Pons (tissue), 1 donor: ENCODE results near the gene RPGR.

Experiments
- DNase-seq: peaks from one replicate; pipeline ENCODE4 v3.0.0-alpha.2; 2016; ENCODE audit warnings: low spot score

The RPGR gene

DNA sequence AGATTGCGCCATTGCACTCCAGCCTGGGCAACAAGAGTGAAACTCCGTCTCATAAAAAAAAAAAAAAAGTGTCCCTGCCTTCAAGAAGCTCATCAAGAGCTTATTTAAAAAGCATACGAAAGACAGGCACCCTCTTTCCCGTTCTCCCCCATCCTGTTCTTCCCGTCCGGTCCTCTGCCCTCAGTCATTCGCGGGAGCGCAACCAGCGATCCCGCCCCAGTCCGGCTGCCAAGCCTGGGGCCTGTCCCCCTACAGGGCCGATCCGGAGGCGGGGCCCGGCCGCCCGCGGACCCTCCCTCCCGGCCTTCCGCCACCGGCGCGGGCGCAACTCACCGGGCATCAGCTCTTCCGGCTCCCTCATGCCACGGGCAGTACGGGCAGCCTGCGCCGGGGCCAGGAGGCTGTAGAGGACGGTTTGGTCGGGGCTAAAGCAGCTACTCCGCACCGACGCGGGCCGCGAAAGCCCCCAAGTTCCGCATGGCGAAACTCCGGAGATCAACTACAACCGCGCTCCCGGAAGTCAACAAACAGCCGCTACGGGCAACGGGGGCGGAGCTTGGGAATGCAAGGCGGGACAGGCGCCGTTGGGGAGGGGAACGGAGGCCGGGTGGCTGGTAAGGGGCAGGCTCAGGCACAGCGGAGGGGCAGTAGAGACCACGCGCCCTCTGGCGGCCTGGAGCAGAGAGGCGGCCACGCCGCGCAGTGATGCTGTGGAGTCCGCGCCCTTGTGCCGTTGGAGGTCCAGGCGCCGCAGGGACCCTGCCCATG is at the start of gene RPGR:
RPGR (minus strand) TSS at position 503 of the 768 bp plus-strand sequence; CDS start at position 361, 142 bp downstream.
- peak; percentile 88 for DNase-seq

DNA sequence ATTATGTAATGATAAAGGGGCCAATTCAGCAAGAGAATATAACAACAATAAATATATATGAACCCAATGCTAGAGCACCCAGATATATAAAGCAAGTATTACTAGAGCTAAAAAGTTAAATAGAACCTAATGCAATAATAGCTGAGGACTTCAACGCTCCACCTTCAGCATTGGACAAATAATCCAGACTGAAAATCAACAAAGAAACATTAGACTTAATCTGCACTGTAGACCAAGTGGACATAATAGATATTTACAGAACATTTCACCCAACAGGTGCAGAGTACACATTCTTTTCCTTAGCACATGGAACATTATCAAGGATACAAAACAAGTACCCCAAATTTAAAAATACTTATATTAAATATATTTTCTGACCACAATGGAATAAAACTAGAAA is 49.4 kb upstream of the RPGR start:
- no peak for DNase-seq

GRCh38 chrX:38375891-38376290 is 48.6 kb upstream of the RPGR start:
- DNase-seq, result no peak

DNA sequence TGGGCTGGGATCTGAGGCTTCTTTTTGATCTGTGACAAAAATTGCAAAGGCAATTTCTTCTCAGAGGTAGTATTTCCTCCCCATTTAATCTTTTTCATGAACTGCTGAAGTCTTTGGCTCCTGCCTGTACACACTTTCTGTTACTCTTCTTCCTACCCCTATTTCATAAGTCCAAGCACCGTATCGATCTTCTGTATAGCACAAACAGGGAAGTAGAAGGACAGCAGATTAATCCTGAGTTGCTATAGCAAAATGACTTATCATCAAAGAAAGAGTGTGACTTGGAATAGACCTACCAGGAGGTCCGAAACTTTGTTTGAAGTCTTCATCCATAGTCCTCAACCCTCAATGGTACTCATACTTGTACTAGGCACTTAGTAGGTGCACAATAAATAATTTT is 47.1 kb upstream of the RPGR start:
- no peak for DNase-seq

DNA sequence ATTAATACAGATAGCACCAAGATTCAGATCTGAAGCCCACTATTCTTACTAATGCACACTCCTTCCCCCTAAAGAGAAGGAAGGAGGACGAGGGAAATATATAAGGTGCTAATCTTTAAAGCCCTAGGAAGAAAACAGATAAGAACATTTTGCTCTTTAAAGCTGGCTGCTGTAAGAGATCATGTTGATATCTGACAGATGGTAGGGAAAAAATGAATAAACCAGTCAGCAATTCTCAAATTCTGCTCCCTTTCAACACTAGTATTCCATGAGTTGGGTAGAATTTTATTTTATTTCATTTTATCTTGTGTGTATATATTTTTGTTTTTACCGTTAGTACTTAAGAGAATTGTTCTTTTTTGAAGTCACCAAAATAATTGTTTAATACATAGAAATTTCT is 44.3 kb upstream of the RPGR start:
- DNase-seq, result no peak

- DNase-seq, result no peak
Observed at GRCh38 chrX:38368774-38369173, 41.5 kb upstream of the RPGR start.

GRCh38 chrX:38365954-38366353 is 38.6 kb upstream of the RPGR start:
- DNase-seq, result peak; percentile 36

- DNase-seq, result no peak
Observed at GRCh38 chrX:38363046-38363445, 35.7 kb upstream of the RPGR start.

DNA sequence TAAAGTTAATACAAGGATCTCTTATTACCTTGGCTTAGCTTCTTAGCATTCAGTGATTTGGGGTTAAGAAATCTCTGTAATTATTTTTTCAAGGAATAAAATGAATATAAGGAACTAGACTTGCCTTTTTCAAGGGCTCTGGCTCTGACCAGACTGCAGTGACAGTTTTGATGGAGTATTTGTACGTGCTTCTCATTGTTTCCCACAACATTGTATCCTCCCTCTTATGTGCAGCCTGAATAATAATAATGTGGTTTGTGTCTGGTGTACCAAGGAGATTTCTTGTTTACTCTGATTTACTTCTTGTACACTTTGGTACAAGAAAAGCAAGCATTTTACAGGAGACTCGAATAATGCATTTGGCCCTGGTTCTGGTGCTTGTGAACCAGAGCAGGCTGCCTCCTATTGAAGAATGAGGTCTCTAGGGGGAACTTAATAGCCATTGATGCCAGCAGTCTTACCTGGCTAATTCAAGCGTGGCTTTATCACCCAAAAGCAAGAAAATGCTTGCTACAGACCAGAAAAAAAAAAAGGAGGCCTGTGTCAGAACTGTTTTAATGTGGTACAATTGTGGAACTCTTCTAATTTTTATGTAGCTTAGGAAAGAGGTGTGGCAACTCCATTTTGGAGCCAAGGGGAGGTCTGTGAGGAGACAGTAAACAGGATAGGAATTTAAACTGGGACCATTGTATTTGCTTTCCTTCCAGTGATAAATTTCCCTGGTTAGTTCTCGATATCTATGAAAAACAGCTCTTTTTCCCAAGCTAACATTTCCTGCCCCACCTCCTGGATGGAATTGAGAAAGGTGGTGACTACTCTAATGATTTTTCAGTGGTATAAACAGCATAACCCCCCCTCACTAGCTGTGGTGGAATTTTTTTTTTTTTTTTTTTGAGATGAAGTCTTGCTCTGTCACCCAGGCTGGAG is 30.7 kb upstream of the RPGR start:
- DNase-seq, result no peak

GRCh38 chrX:38356401-38356800 is 29.1 kb upstream of the RPGR start:
- DNase-seq, result no peak

DNA sequence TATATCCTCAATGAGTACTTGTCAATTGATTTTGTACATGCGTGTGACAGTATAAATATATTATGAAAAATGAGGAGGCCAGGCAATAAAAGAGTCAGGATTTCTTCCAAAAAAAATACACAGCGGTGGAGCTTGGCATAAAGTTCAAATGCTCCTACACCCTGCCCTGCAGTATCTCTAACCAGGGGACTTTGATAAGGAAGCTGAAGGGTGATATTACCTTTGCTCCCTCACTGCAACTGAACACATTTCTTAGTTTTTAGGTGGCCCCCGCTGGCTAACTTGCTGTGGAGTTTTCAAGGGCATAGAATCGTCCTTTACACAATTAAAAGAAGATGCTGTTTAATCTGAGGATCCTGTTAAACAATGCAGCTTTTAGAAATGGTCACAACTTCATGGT is 25.1 kb upstream of the RPGR start, which contains the start of gene OTC:
OTC (plus strand) TSS at position 243 of the 400 bp plus-strand sequence; CDS start at position 336, 93 bp downstream.
- no peak for DNase-seq

GRCh38 chrX:38351346-38351745 is 24.0 kb upstream of the RPGR start:
- no peak for DNase-seq

DNA sequence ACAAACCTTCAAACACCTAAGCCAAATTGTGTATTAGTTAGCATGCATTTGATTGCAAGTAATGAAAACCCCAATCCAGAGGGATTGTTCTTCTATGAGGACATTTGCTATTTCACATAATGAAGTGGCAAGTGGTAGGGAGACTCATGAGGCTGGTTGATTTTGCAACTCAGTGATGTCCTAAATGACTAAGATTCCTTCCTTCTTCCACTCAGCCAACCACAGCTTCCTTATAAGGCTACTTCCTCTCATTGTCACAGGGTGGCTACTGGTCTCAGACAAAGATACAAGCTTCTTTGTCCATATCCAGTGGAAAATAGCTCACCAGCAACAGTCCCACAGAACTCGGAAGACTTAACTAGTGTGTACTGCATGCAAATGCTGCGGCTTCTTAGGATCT is 19.8 kb upstream of the RPGR start:
- peak; percentile 73 for DNase-seq

GRCh38 chrX:38346150-38346549 is 18.8 kb upstream of the RPGR start:
- DNase-seq, result no peak

DNA sequence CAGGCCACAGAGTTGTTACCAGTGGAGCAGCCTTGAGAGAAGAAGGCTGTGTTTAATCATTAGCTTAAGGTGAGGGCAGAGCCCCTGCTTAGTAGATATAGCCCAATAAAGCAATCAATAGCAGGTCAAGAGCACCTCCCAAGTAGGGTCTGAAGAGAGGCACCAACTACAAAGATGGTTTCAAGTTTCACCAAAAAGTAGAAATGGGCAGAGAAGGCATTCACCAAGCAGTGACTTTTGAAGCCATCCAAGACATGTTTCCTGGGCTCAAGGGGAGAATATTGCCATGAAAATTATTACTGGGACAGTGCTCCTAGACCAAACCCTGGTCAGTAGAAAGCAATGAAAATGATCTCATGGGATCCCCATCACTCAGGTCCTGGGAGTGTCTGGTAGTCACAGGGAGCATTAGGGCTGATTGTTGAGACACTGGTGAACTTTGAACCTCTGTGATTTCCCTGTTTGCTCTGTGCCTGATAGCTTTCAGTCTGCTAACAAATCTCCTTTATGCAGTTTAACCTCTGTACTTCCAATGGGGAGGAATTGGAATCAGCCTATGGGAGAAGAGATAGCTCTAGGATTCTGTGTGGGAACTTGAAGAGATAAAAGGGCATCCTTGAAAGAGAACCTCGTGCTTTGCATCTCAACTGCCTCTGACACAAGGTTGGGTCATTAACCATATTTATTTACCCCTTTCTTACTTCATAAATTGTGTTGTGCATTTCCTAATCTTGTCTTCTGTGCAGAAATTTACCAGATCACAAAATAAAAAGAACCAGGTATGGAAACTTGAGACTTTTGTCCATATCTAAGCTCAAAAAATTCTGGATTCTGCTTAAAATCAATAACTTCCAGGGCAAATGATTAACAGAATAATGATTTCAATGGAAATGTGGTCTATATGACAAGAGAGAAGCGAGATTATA is 15.8 kb upstream of the RPGR start:
- DNase-seq, result no peak

GRCh38 chrX:38341442-38341841 is 14.1 kb upstream of the RPGR start:
- no peak for DNase-seq

DNA sequence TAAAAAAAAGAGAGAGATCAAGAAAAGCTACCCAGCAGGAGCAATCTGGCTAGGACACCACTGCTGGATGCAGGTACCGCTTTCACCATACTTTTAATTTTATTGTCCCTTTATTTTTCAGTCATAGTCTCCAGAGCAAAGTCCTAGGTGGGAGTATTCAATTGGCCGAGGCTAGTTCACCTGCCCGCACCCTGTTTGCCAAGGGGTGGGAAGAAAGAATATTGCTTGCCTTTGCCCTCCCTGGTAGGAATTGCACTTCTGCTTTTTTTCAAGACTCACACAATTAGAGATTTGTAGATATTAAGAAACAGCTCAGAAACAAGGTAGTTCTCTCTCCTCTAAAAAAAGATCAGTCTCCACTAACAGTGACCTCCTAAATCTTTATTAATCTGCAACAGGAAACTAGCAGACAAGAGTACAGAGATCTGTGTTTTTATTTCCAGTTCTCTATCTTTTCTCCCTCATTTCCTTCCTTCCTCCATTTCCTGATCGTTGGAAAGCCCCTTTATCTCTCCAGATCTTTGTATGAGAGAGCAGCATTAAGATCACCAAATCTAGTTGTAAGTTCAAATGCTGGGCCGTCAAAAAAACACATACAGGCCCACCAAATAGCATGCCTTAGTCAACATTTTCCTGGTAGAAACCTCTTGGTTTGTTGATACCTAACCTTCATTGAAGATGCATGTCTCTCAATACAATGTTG is 9.4 kb upstream of the RPGR start:
- no peak for DNase-seq

GRCh38 chrX:38335382-38335781 is 8.1 kb upstream of the RPGR start:
- DNase-seq, result peak; percentile 79

- no peak for DNase-seq
Observed at GRCh38 chrX:38332505-38332904, 5.2 kb upstream of the RPGR start.

DNA sequence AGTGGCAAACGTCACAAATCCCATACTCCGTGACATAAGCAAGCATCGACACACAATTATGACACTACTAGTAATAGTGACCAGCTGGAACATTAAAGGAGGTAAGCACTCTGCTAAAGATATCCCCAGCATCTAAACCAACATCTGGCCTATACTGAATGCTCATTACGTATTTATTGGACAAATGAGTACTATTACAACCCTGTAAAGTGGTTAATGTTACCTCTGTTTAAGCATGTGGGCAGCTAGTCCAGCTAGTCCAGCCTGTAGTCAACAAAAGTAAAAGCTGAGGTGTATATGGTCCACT is 419 bp upstream of the RPGR start:
- no peak for DNase-seq

DNA sequence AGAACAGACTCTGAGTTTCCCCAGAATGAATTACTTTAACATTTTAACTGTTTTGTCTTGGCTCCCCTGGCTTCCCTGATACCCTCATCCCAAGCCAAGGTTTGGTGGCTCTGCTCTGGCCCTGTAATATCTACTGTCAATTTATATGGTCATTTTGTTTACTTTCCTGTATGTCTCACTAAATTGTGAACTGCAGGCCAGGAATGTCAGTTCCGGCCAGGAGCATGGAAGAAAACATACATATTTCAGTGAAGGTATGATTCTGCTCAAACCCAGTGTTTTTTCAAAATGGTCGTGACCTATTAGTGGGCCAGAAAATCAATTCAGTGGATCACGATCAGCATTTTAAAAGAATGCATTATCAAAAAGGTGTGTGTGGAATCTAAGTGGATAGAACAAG is 1.2 kb downstream of the RPGR start:
- no peak for DNase-seq

DNA sequence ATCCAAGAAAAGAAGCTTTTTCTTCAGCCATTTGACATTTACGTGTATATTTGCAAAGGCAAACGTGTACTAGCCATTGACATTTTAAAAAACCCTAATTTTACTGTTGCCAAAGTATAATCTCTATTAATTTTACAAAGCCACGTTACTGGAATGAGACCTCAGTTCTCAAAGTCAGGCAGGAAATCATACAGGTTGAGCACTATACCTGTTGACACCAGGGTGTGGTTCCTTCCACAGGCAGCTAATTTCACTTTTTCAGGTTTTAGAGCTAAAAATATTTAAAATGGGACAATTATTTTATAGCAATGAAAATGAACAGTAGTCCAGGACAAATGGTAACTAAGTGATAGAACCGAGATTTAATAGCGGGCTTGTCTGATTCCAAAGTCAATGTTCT is 6.5 kb downstream of the RPGR start:
- DNase-seq, result no peak
